Stimulated activated CD4-positive, alpha-beta T cell treated with anti-CD3 and anti-CD28 coated beads, Interleukin-12 subunit alpha, Interleukin-12 subunit beta, amount 100 ng/mL, for 24 hours (primary cell): ENCODE measurements around the gene MYO1A.
A peak's percentile ranks its signal among the peaks of the same experiment; 100 is the strongest.
"Not testable (repeated sequence)": the region's sequence is repeated elsewhere in the genome, so short reads cannot be mapped to it uniquely, and the experiment has no call there.

Source experiments
- DNase-seq, 2 experiments: peaks; one replicate each; pipeline ENCODE4 v3.0.0-alpha.2; 2020; ENCODE audit warnings: low read depth in 2 of 2

The MYO1A gene

DNA sequence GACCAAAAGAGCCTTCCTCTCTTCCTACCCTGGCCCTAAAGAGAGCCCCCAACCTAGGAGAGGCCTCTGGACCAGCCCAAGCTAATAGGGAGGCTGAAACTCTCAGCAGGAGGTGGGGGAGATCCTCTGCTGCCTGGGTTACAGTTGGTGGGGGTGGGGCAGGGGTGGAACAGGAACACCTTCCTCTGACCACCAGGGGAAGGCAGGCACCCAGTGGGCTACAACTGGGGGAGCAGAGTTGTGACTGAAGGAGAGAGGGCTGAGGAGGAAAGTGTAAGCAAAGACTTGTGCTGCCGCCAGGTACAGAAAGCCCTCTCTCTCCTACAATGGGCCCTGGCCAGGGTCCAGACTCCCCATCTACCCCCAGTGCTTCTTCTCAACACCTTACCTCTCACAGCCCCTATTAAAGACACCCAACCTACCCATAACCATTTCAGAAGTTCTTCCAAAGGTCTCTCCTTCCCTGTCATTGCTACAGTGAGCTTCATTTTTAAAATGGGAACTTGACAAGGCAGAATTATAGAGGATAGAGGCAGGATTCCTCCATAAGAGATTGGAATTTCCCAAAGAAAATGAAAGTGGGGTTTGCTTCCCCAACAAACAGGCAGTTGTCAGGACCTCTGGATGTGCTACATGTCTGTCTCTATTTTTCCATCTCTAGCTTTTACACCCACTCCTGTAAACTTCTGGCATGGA, 1.4 kb downstream of the MYO1A start:
- no peak for DNase-seq

DNA sequence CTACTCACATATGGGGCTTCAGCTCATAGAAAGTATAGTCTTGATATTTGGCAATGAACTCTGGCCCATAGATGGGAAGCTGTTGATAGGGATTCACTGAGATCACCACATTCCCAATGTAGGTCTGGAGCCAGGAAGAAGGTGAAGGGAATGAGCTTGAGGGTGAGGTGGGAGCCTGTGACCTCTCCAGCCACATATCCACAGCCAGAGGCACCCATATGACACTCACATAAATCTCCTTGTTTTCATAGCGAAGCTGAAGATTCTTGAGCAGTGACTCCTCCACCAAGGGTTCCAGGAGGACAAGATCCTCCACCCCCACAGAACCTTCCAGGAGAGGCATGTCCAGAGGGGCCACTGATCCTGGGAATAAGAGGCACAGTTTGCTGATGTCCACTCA, 1.9 kb downstream of the MYO1A start:
- no peak for DNase-seq

DNA sequence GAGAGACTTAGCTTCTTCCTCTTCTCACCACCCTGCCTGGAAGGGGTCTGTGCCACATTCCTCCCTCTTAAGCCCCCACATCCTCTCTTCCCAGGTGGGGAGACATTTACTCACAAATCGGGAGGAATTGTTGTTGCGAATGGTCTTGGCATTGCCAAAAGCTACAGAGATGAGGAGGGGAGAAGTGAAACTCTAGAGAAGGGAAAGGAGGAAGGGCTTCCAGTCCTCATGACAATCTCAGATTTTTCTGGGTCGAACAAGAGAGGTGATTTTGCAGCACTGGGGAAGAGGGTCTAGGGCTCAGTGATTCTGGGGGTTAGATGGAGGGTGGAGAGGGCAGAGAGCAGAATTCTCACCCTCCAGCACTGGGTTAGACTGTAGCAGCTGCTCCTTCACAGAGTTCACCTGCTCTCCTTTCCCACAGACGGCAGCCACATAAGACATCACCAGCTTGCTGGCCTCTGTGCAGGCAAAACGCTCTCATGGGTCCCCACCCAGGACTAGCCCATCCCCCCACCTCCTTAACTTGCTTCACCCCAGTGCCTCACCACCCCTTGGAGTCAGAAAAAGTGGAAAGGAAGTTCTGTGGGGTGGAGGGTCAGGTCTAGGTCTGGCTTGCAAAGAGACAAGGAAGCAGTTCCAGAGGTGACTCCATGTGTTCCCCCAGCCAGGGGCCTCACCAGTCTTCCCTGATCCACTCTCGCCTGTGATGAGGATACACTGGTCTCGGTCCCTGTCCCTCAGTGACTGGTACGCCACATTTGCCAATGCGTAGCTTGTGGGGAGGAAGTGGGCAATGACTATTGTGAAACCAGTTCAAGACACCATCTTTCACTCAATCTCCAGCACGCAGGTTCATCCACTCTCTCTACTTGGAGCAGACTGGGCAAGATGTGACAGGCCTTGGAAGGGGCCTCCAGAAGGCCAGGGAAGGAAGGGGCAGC, 2.7 kb downstream of the MYO1A start:
- DNase-seq, result peak in 1 of 2 experiments; percentile 38

DNA sequence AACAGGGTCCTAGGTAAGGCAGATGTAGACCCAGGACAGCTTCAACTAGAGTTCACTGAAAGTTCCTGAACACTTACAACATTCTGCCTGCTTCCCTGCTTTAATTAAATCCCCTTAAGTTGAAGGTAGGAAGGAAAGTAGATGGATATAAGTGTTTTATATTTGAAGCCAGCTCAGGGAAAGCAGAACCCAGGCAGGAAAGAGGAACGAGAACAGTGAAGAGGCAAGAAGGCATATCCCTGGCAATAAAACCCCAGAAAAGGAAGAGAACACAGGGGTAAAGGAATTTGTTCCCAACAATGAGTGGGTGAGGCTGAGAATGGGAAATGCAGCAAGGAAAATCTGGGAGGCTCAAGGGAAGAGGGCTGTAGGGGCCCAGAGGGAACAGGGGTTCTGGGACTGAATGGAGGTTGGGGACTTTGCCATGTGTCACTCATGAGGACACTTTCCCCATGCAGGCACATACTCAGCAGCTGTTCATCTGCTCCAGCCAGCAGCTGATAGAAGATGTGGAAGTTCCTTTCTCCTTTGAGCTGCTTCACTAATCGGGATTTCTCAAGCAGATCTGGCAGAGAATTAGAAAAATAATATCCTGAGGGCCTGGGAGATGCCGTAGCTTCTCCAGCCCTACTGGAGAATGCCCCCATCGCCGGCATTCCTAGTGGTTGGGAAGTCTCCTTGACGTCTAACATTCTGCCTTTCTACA, 3.7 kb downstream of the MYO1A start:
- DNase-seq, result no peak

DNA sequence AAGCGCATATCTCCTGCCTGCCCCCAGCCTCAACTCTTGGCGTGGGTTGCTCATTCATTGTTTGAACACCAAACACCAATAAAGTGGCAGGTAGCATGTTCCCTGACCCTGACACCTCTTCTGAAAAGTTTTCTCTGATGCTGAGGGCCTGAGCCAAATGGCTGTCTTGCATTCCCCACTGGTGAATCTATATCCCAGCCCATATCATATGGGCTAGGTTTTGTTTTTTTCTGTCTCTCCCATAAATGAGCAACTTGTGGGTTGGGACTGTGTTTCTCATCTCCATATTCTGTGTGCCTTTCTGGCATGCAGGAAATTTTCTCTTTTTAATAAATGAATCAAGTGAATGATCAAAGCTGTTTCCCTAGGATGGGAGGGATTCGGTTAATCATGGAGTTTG, 5.0 kb downstream of the MYO1A start:
- no peak for DNase-seq

DNA sequence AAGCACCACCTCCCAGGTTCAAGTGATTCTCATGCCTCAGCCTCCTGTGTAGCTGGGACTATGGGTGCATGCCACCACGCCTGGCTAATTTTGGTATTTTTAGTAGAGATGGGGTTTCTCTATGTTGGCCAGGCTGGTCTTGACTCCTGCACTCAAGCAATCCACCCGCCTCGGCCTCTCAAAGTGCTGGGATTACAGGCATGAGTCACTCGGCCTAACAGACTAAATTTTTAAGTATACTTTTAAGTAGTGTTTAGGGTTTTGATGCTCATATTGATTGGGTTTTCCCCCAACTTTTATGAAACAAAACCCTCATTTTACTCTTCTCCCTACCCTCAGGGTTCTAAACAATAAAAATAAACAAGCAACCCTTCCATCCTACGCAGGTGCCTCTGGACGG, 5.5 kb downstream of the MYO1A start:
- DNase-seq, result no peak

DNA sequence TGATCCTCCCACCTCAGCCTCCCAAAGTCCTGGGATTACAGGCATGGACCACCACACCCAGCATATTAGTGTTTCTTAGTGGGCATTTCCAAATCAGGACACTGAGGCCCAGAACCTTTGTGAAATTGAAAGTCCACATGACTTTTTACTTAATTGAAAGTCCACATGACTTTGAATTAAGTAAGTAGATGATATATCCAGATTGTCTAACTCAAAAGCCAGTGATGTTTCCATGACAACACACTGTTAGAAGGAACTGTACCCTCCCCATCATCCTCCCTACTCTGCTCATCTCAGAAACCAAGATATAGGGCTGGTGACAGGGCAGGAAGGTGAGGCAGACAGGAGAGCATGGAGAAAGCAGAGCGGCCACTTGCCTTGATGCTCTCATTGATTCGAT, 7.2 kb downstream of the MYO1A start:
- DNase-seq, result no peak

DNA sequence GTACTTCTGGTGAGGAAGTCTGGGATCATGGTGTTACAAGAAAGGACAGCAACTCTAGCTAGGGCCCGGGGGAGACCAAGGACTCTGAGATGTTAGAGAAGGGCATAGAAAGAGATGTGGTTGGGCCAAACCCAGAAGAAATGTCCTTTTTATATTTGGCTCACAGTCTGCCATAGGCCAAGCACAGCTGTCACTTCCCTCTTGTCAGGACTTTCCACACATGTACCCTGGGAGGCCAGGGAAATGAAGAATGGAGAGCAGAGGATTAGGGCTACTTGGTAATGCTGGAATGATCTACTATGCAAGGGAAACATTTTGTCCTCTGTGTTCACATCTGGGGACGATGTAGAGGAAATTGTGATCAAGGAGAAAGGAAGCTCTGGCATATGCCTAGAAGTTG, 9.2 kb downstream of the MYO1A start:
- DNase-seq, result no peak

DNA sequence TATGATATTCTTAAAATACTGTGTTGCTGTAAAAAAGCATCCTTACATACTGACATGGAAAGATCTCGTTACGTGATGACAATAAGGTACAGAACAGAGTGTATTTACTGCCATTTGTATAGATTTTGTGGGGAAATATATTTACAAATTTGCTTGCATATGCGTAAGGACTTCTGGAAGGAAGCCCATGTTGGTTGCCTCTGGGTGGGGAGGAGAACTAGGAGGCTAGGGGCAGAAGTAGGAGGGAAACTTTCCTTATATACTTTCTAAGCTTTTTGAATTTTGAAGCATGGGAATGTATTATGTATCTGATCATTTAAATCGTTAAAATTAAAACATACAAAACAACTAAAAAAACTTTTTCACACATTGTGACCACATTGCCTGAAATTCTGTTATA, 9.7 kb downstream of the MYO1A start:
- DNase-seq, result no peak

DNA sequence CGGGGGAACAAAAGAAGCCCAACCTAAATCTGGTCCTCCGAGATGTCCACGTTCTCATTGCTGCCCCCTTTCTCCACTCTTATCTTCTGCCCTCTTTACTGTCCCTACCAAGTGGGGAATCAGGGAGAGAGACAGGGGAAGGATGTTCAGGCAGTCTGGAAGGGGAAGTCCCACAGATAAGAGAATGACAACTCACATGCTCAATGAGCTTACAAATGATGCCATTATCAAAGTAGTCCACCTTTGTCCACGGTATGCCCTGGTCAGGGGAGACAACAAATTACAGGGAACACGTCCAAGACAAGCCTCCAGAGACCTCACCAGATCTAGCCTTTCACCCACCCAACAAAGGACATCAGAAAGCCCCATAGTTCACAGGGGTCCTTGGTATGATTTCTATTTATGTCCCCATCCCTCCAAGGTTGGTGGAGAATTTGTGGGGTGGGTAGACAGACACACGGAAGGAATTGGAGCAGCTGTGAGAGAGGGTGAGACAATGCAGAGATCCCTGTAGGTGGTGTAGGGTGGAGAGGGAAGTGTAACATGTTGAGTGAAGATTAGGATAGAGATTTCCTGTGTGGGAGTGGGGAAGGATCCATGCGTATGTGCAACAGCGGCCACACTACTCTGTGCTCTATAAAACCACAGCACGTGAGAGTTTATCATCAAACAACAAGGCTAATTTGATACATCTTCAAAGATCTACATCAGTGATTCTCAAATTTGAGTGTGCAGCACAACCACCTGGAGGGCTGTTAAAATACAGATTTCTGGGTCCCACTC, 10.7 kb downstream of the MYO1A start:
- no peak for DNase-seq

DNA sequence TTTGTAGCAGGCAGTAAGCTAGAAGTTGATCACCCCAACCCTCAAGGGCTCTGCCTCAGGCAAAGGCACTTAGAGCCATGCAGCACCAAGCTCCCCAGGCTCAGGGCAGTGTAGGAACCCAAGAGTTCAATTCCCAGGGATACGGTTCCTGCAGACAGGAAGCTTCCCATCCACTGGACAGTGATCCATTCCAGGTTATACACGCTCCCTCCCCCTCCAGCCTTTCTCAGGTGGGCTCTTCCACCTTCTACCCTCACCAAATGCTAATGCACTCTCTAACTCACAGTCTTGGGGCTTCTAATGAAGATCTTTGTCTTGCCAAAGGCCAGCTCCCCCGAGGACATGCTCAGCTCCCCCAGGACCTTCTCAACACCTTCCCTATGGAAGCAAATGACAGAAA, 12.7 kb downstream of the MYO1A start:
- no peak for DNase-seq

DNA sequence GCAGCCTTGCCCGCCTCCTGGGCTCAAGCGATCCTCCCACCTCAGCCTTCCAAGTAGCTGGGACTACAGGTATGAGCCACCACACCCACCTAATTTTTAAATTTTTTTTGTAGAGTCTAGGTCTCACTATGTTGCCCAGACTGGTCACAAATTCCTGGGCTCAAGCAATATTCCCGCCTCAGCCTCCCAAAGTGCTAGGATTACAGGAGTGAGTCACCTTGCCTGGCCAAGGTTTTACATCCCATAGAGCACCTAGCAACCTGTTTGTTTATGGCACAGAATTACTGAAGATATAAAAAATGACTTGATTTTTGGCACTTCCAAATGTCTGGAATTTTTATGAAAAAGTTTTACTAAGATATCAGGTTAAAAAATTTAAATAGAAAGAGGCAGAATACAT, 16.5 kb downstream of the MYO1A start:
- DNase-seq, result no peak

DNA sequence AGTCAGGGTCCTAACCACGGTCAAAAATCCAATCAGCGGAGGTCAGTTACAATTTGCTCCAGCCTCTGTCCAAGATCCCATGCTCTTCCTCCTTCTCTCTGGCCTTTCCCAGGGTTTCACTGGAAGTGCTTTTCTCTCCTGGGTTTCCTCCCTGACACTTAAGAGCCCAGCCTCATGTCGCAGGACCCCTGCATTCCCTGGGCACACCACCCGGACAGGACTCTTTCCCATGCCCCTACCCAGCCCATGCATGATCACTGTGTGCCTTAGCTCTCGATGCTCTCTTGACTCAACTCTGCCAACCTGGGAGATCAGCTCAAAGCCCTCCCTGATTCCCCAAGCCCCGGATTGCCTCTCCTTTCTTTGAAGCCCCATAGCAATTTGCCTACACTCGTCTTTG, 18.1 kb downstream of the MYO1A start:
- DNase-seq, result no peak

DNA sequence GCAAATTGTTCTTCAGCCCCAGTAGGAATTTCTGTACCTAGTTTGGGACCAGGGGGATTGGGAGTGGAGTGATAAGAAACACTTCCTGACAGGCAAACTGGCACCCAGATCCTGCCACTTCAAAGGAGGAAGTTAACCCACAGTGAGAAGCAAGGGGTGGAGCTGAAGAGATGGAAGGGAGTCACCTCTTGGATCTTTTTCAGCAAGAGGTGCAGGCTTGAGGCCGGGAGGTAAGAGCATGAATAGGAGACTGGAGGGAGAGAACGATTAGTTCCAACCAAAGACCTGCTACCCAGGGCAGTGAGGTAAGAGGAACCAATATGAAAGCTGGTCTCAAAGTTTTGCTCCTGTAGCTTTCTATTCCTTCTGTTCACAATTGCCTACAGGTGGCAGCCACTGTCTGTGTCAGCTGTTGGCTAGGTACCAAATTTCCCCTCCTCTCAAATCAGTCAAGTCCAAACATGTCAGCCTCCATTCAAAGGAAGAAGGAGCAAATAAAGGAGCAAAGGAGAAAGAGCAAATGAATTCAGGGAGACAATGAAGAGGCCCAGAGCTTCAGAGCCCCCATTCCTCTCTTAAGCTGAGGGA, 18.7 kb downstream of the MYO1A start:
- DNase-seq, result no peak

DNA sequence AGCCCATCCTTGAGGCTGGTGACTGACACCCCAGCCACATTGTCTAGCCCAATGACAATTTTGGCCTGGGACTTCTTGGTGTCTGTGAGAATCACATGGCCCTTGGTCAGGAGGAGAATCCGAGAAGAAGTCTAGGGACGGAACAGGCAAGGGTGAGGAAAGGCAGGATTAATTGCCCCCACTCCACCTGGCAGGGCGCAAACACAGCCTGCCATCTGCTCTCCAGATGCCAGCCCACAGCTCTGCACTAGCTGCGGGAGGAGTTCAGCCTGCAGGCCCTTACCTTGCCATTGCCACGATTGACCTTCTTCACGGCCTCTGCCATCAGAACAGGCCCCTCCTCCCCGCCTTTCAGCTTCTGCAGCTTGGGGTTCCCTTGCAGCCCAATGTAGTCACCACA, 20.5 kb downstream of the MYO1A start:
- no peak for DNase-seq

DNA sequence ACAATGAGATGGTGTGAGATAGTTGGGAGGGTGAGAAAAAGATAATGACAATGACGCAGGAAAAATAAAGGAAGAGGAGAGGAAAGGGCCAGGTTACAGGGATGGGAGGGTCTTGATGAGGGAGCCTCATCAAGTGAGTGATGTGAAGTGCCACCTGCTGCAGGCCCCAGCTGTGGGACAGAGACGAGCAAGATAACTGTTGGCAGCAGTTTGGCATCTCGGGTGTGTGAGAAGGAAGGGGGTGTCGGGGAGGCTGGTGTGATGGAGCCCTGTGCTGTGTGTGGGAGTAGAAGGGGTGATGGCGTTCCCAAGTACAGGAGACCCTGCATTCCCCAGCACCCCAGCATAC, 22.1 kb downstream of the MYO1A start:
- no peak for DNase-seq

DNA sequence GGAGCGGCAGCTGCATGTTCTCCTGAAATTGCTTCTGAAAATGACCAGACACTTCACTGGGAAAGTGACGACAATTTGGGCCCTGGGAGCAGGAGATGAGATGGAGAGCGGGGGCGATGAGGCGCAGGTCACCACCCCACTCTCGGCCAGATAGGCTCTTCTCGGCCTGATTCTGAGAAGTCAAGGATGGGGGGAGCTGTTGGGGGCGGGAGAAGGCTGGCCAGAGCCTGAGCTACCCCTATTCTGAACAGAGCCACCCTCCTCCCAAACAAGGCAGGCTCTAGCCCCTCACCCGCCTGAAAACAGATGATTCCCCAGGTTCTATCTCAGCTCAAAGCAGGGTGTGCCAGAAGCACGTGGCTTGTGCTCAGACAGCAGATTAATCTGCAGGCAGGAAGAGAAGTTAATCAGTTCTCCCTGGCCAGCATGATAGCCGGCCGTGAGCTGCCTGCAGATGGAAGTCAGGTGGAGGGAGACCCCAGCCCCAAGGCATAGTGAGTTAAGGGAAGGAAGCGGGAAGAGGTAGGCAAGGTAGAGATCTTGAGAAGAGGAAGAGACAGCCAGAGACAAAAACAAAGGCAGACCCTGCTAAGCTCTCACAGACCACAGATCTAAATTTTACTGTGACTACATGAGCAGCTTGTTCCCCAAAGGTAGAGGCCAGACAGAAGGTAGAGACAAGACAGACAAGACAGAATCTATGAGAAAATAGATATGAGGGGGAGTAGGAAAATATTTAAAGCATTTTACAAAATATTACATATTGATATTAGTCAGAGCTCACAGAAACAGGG, 22.7 kb downstream of the MYO1A start:
- DNase-seq, result no peak

DNA sequence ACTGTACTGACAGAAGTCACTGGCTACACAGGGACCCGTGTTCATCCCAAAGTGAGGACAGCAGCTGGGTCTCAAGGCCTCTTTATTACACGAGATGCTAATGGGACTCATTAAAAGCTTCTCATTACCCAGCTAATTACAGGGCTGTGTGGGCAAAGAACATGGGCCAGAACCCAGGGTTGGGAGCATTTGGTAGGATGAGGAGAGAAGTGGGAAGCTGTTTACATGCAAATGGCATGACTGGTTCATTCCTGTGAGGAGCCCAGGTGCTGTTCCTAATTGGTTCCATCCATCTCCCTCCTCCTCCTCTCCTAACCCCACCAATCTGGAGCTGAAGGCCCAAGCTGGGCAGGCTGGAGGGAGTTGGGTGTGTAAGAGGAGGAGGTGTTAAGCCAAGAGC, 24.7 kb downstream of the MYO1A start:
- DNase-seq, result no peak

DNA sequence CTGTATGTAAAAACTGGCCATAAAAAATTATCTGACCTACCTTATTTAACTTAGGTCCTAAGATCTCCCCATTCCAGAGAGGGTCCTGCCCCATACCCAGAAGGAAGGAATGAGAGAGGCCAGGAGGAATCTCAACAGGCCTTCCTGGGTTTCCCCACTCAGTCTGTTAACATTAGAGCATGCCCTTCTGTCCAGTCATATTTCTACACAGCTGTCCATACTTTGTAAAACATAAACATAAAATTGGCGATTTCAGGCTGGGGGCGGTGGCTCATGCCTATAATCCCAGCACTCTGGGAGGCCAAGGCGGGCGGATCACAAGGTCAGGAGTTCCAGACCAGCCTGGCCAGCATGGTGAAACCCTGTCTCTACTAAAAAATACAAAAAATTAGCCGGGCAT, 27.6 kb downstream of the MYO1A start:
- DNase-seq, result not testable (repeated sequence)

DNA sequence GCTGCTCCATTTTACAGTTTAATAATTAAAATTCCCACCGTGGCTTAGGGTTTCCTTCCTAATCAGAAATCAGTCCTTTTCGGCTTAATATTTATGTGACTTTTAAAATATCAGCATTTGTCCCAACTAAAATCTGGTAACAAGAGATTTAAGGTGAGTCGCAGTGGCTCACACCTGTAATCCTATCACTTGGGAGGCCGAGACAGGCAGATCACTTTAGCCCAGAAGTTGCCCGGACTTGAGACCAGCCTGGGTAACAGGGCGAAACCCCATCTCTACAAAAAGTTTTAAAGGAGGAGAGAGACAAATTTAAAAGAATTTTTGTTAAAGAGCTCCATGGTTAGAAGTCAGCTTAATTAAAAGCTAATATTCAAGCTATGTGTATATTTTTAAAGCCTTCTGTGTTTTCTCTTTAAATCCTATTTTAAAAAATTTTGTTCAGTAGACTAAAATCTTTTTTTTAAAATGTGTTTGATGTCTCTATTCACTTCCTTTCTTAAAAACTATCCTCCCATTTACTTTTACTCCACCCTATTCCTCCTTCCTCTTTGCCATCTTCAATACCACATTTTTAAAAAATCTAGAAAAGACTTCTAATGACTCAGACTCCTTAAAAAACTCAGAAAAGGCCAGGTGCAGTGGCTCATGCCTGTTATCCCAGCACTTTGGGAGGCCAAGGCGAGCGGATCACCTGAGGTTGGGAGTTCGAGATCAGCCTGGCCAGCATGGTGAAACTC, 29.8 kb downstream of the MYO1A start:
- DNase-seq, result no peak
